Esophagus muscularis mucosa (tissue), 4 donors: ENCODE measurements around the gene CCL3. TPM values are rescaled to one million over a fixed set of nuclear protein-coding genes. Genes with fewer than 3 reads are reported as not detected.
"Not testable (repeated sequence)": the region's sequence is repeated elsewhere in the genome, so short reads cannot be mapped to it uniquely, and the experiment has no call there.

Source experiments
- DNase-seq: peaks from one replicate; pipeline ENCODE4 v3.0.0-alpha.2; 2017; ENCODE audit errors: extremely low spot score
- H3K27ac ChIP-seq, 4 donors: fragments of 200-600 bp; sonication (generic); replicated peaks in 1 of 4; 1 replicate in 3 of 4; 2 replicates in 1 of 4; pipeline ENCODE4 v1.5.1; 2016 to 2019; ENCODE audit warnings: mild to moderate bottlenecking in 1 of 4
- H3K27me3 ChIP-seq, 4 donors: fragments of 200-600 bp; sonication (generic); one replicate each; pipeline versions ENCODE4 v1.5.1 to v1.6.0; 2016 to 2019
- H3K36me3 ChIP-seq, 4 donors: fragments of 200-600 bp; sonication (generic); one replicate each; pipeline ENCODE4 v1.5.1; 2016 to 2019
- H3K4me1 ChIP-seq, 4 donors: fragments of 200-600 bp; sonication (generic); one replicate each; pipeline ENCODE4 v1.5.1; 2016 to 2019
- H3K4me3 ChIP-seq, 4 donors: fragments of 200-600 bp; sonication (generic); 1 replicate in 2 of 4; 2 replicates in 2 of 4; pipeline ENCODE4 v1.5.1; 2016 to 2019; ENCODE audit warnings: mild to moderate bottlenecking in 4 of 4, moderate library complexity in 1 of 4
- H3K9me3 ChIP-seq, 4 donors: fragments of 200-600 bp; sonication (generic); 1 replicate in 3 of 4; 2 replicates in 1 of 4; pipeline ENCODE4 v1.5.1; 2016 to 2019
- EP300 ChIP-seq: sonication (generic); formaldehyde crosslinking; IDR thresholded peaks from one replicate; pipeline ENCODE4 v1.6.1; 2017; ENCODE audit warnings: antibody characterized with exemption
- POLR2A ChIP-seq: fragments of 450-650 bp; IDR thresholded peaks from one replicate; pipeline ENCODE4 v1.6.1; 2017; ENCODE audit warnings: antibody characterized with exemption, moderate library complexity, mild to moderate bottlenecking, low read depth
- POLR2AphosphoS5 ChIP-seq, 2 donors: sonication (generic); formaldehyde crosslinking; IDR thresholded peaks; one replicate each; pipeline ENCODE4 v1.6.1; 2017; ENCODE audit warnings: antibody characterized with exemption in 2 of 2
- WGBS: methylation state at CpG from one replicate; pipeline ENCODE4 v1.1.5; 2018; 5-methylcytosine and 5-hydroxymethylcytosine counted together
- intact Hi-C: fragments of 100-400 bp; cut with DNase I; formaldehyde crosslinking; loops from one replicate; pipeline ENCODE4 v1.15.1; 2023
- total RNA-seq, 4 donors: library from RNA; depleted of rRNA; stranded (reverse); fragments of >200 nt; gene quantifications; one replicate each; pipeline versions ENCODE4 v1.1.0 to v1.2.1, GENCODE V29; 2016
- TF ChIP-seq, protein P1 (sequence below), 3 experiments: fragments of 200-600 bp in 2 of 3; fragments of 450-650 bp in 1 of 3; sonication (generic) in 2 of 3; IDR thresholded peaks; one replicate each; pipeline ENCODE4 v1.5.1; 2017 to 2019; ENCODE audit warnings: antibody characterized with exemption in 3 of 3, mild to moderate bottlenecking in 2 of 3, moderate library complexity in 1 of 3

Gene CCL3
- total RNA-seq, 4 donors from 2014 or later, result 0.33 to 1.3 TPM; not detected in 2

DNA sequence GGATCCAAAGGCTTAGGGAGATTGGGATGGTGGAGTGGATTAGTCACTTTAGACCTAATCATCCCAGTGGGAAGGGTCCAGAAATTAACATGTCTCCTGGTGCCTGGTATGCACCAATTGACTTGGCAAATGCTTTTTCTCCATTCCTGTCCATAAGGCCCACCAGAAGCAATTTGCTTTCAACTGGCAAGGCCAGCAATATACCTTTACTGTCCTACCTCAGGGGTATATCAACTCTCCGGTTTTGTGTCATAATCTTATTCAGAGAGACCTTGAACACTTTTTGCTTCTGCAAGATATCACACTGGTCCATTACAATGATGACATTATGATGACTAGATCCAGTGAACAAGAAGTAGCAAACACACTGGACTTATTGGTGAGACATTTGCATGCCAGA, 23.2 kb upstream of the CCL3 start:
- H3K27ac ChIP-seq, H3K9me3 ChIP-seq, intact Hi-C loops, DNase-seq, H3K4me3 ChIP-seq, H3K4me1 ChIP-seq, H3K27me3 ChIP-seq, H3K36me3 ChIP-seq: not testable (repeated sequence)
- 76% methylated on average over 1 of the region's 1 CpG for WGBS

DNA sequence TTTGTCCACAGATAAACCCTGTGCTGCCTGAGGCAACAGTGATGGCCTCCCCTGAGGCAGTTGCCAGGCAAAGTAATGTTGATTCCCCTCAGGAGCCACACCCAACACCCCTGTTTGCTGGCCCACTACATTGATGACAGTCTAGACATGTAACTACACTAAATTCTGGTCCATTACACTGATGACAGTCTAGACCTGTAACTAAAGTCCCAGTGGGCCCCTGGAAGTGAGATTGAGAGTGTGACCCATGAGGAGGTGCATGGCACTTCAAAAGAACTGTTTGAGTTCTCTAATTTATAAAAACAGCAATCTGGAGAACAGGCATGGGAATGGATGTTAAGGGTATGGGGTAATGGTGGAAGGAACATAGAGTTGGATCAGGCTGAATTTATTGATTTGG, 22.6 kb upstream of the CCL3 start:
- no peak overlapping the region for H3K4me3 ChIP-seq
- intact Hi-C loops, result no loop called here
- H3K4me1 ChIP-seq, result no peaks in the 10 kb centered on the region
- no peaks in the 10 kb centered on the region for H3K9me3 ChIP-seq
- H3K27me3 ChIP-seq, result no peaks in the 10 kb centered on the region
- no peak for DNase-seq
- no peak overlapping the region for H3K27ac ChIP-seq
- TF ChIP-seq POLR2A (no peak), POLR2AphosphoS5 (IDR thresholded peaks at IDR 0.05) (no peak)
- no peaks in the 10 kb centered on the region for H3K36me3 ChIP-seq

DNA sequence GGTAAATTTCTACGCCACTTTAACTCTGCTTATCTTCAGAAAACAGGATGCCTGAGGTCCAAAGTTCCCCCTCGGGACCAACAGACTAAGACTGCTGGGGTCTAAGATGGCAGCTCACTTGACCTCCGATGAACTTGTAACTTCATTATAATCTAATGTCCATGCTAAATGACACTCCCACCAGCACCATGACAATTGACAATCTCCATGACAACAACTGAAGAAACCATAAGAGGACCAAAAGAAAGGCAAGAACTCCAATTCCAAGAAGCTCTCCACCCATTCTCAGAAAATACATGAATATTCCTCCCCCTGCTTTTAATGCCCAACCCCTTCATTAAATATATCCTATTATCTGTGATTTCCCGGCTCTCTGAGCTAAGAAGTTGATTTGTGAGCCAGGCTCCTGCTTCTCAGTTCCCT, 21.1 kb upstream of the CCL3 start:
- no peak overlapping the region for H3K4me3 ChIP-seq
- H3K27ac ChIP-seq, result no peak overlapping the region
- H3K27me3 ChIP-seq, result no peaks in the 10 kb centered on the region
- H3K9me3 ChIP-seq, result no peaks in the 10 kb centered on the region
- WGBS, result 83% methylated on average over 4 of the region's 4 CpGs
- no peak for DNase-seq
- no peaks in the 10 kb centered on the region for H3K36me3 ChIP-seq
- TF ChIP-seq, protein P1, sequence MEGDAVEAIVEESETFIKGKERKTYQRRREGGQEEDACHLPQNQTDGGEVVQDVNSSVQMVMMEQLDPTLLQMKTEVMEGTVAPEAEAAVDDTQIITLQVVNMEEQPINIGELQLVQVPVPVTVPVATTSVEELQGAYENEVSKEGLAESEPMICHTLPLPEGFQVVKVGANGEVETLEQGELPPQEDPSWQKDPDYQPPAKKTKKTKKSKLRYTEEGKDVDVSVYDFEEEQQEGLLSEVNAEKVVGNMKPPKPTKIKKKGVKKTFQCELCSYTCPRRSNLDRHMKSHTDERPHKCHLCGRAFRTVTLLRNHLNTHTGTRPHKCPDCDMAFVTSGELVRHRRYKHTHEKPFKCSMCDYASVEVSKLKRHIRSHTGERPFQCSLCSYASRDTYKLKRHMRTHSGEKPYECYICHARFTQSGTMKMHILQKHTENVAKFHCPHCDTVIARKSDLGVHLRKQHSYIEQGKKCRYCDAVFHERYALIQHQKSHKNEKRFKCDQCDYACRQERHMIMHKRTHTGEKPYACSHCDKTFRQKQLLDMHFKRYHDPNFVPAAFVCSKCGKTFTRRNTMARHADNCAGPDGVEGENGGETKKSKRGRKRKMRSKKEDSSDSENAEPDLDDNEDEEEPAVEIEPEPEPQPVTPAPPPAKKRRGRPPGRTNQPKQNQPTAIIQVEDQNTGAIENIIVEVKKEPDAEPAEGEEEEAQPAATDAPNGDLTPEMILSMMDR (IDR thresholded peaks at IDR 0.05), result no peak
- TF ChIP-seq EP300, result no peak
- no peak for TF ChIP-seq POLR2A
- TF ChIP-seq POLR2AphosphoS5 (IDR thresholded peaks at IDR 0.05), result no peak
- intact Hi-C loops, result no loop called here
- no peaks in the 10 kb centered on the region for H3K4me1 ChIP-seq

GRCh38 chr17:36108265-36108664, 18.3 kb upstream of the CCL3 start:
- WGBS, result 47% methylated on average over 5 of the region's 5 CpGs
- H3K27ac ChIP-seq, DNase-seq, intact Hi-C loops, H3K9me3 ChIP-seq, H3K27me3 ChIP-seq, H3K4me3 ChIP-seq, H3K4me1 ChIP-seq, H3K36me3 ChIP-seq: not testable (repeated sequence)

DNA sequence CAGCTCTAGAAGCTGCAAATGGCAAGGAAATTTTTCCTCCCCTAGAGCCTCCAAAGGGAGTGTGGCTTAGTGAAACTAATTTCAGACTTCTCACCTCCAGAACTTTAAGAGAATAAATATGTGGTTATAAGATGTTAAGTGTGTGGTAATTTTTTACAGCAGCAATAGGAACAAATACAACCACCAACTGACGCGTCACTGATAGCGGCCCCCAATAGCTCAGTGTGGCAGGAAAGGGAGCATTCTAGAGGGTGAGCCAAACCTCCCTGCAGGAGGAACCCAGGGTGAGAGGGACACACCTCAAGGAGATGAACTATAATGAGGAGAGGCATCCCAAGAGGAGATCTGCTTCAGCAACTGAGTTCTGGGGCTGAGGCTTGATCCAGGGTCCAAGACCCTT, 17.7 kb upstream of the CCL3 start:
- H3K9me3 ChIP-seq, result no peaks in the 10 kb centered on the region
- no peak overlapping the region for H3K4me3 ChIP-seq
- WGBS, result 80% methylated on average over 3 of the region's 3 CpGs
- intact Hi-C loops, result no loop called here
- no peak overlapping the region for H3K27ac ChIP-seq
- H3K36me3 ChIP-seq, result no peaks in the 10 kb centered on the region
- no peak for TF ChIP-seq EP300
- TF ChIP-seq, protein P1 (IDR thresholded peaks at IDR 0.05), result no peak
- no peak for TF ChIP-seq POLR2A
- no peak for TF ChIP-seq POLR2AphosphoS5 (IDR thresholded peaks at IDR 0.05)
- no peaks in the 10 kb centered on the region for H3K4me1 ChIP-seq
- no peak for DNase-seq
- H3K27me3 ChIP-seq, result peaks cover 0 to 4% (median 0%) of the 10 kb centered on the region in 4 donors

DNA sequence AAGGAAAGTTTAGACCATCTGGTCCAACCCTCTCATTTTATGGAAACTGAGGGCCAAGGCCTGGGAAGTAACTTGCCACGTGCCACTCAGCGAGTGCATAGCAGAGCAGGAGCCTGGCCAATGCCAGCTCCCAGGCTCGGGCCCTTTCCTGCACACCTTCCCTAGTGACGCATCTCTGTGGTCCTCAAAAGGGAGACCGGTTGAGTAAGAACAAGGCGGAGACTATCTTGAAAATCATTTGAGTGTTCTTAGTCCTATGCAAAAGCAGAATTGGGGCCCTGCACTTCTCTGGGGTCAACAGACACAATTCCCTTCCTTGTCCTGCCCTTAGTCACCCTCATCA, 16.5 kb upstream of the CCL3 start:
- no peak for TF ChIP-seq POLR2AphosphoS5 (IDR thresholded peaks at IDR 0.05)
- TF ChIP-seq, protein P1 (IDR thresholded peaks at IDR 0.05), result no peak
- no peak for TF ChIP-seq EP300
- TF ChIP-seq POLR2A, result no peak
- no peak overlapping the region for H3K27ac ChIP-seq

More for the DNA sequence above, 16.5 kb upstream of the CCL3 start:
- H3K9me3 ChIP-seq, result no peaks in the 10 kb centered on the region
- no peaks in the 10 kb centered on the region for H3K4me1 ChIP-seq
- no peak for DNase-seq
- no peak overlapping the region for H3K4me3 ChIP-seq
- H3K36me3 ChIP-seq, result no peaks in the 10 kb centered on the region
- peaks cover 0 to 4% (median 0%) of the 10 kb centered on the region in 4 donors for H3K27me3 ChIP-seq
- WGBS, result 98% methylated on average over 6 of the region's 6 CpGs
- intact Hi-C loops, result no loop called here
